GM21737 (cell line): Measurements from ENCODE around the gene KRT35.

Experiments
- ATAC-seq: cut with Tn5 transposase; IDR thresholded peaks from one replicate; pipeline ENCODE4 v1.9.1; 2021; ENCODE audit warnings: mild to moderate bottlenecking, moderate library complexity; ENCODE audit not compliant: unreplicated experiment

Gene KRT35

DNA sequence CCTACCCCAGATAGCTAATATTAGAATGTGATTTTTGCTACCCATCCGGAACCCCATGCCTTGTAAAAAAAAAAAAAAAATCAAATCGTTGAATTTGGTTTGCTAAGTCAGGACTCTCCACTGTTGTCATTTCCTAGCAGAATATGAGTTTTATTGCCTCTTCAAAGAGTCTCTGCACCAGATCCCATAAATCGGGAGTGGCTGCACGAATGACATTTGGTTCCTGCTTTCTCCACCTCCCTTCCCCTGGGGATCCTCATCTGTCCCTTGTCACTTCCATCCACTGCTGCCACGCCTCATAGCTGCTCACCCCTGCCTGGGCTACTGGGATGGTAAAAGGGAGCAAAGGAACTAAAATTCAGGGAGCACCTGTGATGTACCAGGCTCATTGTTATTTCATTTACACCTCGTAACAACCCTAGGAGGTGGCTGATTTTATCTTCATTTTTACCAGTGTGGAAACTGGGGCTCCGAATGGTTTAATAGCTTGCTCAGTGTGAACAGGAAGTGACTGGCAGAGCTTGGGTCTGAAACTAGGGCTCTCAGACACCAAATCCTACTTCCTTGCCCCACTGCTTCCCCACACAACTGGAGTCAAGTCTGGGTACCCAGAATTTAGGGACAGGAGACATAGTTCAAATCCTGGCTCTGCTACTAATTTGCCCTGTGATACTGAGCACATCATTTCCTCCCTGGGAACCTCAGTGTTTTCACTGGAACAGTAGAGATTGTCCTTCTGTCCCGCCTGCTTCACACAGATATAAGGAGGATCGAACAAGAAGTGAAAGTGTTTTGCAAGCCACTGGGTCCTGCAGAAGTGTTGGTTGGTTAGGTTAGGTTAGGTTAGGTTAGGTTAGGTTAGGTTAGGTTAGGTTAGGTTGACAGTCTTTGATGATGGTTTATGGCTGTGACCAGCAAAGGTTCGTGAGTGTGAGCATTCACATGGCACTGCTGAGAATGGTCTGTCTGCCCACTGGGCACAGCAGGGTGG, 9.3 kb upstream of the KRT35 start:
- no peak for ATAC-seq

- no peak for ATAC-seq
Observed at GRCh38 chr17:41489531-41489930, 8.6 kb upstream of the KRT35 start, which contains the start of gene KRT36. Gene KRT36, minus strand, starts transcription at chr17:41489910. Its CDS starts 46 bp downstream, at chr17:41489864.

DNA sequence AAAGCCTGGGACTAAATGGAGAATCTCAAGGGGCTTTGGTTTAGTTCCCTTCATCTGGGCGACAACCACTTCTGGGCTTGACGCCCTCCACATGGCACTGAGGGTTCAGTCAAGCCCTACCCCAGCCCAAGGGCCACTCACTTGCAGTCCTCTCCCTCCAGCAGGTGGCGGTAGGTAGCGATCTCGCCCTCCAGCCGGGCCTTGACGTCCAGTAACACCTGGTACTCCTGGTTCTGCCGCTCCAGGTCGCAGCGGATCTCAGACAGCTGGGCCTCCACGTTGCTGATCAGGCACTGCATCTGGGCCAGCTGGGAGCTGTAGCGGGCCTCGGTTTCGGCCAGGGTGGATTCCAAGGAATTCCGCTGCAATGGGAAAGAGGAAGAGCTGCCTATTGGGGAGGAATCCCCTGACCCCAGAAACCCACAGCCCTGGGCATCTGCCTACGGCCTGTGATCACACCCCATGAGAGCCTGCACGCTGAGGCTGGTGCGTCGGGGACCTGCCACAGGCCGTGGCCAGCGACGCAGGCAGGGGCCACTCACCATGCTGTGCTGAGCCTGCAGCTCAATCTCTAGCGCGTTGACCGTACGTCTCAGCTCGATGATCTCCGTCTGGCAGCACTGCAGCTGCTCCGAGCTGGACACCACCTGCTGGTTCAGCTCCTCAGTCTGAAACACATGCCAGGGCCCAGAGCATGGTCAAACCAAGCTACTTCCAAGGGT, 6.0 kb upstream of the KRT35 start:
- no peak for ATAC-seq

DNA sequence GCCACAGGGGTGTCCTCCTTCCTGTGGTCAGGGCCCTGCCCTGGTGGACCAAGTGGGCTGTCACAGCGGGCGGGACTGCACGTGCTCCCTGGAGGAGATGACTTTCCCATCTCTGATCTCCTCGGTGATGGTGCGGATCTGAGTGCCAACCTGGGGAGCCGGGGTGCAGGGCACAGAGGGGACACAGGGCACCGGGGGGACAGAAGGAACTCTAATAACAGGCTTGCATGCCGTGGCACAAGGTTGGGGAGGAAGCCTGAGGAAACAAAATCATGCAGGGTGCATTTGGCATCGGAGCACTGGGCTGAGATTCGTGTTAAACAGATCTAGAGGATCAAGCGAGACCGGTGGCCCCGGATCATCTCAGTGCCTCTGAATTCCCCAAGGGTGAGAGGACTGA, 5.4 kb upstream of the KRT35 start:
- ATAC-seq, result no peak

GRCh38 chr17:41484920-41485904, 4.3 kb upstream of the KRT35 start:
- ATAC-seq, result no peak

GRCh38 chr17:41483991-41484826, 3.3 kb upstream of the KRT35 start:
- no peak for ATAC-seq

GRCh38 chr17:41483531-41483930, 2.6 kb upstream of the KRT35 start:
- no peak for ATAC-seq

DNA sequence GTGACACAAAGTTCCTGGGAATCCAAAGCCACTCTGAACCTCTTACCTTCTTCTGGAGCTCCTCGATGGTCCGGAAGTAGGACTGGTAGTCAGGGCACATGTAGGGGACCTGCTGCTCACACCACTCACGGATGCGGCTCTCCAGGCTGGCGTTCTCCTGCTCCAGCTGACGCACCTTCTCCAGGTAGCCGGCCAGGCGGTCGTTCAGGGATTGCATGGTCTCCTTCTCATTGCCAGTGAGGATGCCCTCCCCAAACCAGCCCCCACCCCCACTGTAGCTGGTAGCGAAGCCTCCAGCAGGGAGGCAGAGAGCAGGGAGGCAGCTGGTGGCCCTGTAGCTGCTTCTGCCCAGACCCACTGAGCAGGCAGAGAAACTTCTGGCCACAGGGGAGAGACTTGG, 370 bp downstream of the KRT35 start:
- ATAC-seq, result no peak

DNA sequence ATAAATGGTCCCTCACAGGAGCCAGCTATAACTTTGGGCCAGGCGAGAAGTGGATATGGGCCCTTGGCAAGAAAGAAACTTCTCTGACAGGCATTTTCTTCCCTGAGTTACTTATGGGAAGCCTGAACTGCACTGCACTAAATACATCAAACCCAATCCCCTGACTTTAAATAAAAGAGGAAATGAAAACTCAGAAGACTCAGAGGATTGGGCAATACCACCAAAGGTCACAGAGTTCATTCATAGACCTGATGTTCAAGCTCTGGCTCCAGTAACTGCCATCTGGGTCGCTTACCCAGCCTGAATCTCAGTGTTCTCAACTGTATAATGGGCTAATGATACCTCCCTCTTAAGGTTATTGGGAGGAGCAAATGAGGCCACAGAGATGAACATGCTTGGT, 815 bp downstream of the KRT35 start:
- ATAC-seq, result no peak

GRCh38 chr17:41478237-41478636, 2.7 kb downstream of the KRT35 start:
- ATAC-seq, result no peak

- ATAC-seq, result no peak
Observed at GRCh38 chr17:41476866-41477815, 3.8 kb downstream of the KRT35 start.

- no peak for ATAC-seq
Observed at GRCh38 chr17:41475421-41475820, 5.5 kb downstream of the KRT35 start.

- no peak for ATAC-seq
Observed at GRCh38 chr17:41474863-41475262, 6.1 kb downstream of the KRT35 start.

DNA sequence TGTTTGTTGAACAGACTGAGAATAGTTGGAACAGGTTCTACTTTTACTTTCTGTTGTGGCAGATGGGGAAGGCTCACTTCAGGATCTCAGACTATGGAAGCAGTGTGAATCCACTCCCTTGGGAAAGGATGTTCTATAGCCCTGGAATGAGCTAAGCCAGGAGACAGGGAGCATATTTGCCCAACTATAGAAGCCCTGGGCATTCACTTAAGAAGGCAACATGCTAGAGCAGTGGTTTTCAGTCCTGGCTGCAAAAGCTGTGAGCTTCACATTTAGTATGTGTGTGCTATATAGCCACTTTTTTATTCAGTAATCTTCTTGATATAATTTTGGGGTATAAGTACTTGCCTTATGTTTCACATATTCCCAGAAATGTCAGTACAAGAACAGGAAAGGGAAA, 12.6 kb downstream of the KRT35 start:
- no peak for ATAC-seq

GRCh38 chr17:41467561-41467960, 13.4 kb downstream of the KRT35 start:
- ATAC-seq, result no peak

DNA sequence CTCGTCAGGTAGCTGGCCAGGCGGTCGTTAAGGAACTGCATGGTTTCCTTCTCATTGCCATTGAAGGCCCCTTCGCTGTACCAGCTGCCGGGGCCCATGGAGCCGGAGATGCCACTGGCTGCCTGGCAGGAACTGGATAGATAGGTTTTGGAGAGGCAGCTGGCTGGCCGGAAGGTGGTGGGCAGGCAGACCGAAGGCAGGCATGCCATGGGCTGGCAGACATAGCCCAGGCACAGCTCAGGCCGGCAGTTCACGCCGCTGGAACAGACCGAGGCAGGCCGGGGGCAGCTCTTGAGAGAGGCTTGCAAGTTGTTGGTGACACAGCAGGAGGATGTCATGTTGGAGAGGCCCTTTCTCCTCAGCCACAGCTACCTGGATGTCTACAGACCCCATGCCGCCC, 14.0 kb downstream of the KRT35 start, which contains the start of gene KRT32:
KRT32 (minus strand) TSS at position 399 of the 400 bp plus-strand sequence; CDS start at position 338, 61 bp downstream.
- no peak for ATAC-seq

DNA sequence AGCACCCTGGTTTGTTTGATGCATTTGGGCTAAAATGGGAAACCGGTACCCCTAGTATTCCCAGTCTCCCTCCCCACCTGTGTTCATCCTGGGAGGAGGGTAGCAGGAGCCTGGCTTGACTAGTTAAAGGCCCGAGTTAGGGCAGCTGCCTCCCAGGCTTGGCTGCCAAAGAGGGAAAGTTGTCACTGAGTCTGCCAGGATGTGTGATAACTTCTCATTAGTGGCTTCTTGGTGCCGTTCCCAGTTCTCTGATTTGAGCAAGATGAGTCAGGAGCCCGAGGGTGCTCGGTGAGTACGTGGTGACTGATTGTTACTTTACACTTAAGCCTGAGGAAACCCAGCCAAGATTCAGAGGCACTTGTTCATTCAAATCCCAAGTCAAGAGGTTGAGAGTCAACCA, 16.3 kb downstream of the KRT35 start:
- no peak for ATAC-seq

DNA sequence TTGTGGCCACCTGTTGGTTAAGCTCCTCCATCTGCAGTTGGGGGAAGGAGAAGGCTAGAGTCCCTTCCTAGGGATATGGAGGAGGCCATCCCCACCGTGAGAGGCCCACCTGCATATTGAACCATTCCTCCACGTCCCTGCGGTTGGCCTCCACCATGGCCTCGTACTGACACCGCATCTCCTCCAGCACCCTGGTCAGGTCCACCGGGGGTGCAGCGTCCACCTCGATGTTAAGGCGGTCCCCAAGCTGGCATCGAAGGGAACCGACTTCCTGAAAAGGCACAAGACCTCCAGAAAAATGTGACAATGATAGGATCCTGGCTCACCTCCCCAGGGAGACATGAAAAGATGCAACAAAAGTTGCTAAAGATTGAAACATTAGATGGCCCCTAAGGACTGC, 16.8 kb downstream of the KRT35 start:
- no peak for ATAC-seq

DNA sequence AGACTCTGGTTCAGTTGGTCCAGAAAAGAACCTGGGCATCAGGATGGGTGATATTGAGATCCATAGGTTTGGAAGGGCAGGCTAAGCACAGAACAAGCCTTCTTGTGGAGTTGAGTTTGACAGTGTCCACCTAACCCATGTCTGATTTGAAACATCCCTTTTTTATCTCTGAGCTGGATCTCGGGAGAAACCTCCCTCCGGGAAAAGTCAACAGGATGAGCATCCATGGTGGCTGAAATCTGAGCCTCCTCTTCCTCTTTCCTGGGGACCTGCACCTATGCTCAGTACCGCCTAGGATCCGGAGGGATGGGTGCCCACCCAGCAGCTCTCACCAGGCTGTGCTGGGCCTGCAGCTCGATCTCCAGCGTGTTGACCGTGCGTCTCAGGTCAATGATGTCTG, 17.2 kb downstream of the KRT35 start:
- ATAC-seq, result no peak
